ENCODE data around the gene AFAP1.

AFAP1 gene

DNA sequence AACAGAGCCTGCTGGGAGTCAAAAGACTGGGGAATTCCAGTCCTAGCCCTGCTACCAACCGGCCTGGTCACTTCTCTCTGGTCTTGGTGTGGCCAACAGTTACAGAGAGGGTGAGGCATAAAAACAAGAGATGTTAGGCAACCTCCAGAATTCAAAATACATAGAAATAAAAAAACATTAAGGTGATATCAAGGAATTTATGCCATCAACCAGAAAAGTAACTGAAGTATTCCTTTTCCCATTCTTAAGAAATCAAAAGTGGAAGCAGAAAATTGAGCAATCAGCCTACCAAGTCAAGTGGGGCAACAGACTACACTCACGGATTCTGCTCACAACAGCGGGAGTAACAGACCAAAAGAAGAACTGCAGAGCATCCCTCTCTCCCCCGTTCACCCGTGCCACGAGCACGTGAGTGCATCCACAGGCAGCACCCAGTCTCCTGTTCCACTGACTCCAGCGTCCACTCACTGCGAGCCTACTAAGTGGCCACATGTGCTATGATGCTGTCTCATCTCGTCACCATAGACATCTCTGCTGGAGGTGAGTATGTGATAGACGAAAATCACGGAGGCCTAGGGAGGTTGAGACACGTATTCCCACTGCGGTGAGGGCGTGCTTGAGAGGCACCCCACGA lies 29.3 kb downstream of the AFAP1 start:
- TF ChIP-seq ZFX (IDR thresholded peaks at IDR 0.05; ENCODE audit: borderline replicate concordance) = no peak
- TF ChIP-seq, protein P1, sequence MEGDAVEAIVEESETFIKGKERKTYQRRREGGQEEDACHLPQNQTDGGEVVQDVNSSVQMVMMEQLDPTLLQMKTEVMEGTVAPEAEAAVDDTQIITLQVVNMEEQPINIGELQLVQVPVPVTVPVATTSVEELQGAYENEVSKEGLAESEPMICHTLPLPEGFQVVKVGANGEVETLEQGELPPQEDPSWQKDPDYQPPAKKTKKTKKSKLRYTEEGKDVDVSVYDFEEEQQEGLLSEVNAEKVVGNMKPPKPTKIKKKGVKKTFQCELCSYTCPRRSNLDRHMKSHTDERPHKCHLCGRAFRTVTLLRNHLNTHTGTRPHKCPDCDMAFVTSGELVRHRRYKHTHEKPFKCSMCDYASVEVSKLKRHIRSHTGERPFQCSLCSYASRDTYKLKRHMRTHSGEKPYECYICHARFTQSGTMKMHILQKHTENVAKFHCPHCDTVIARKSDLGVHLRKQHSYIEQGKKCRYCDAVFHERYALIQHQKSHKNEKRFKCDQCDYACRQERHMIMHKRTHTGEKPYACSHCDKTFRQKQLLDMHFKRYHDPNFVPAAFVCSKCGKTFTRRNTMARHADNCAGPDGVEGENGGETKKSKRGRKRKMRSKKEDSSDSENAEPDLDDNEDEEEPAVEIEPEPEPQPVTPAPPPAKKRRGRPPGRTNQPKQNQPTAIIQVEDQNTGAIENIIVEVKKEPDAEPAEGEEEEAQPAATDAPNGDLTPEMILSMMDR (IDR thresholded peaks at IDR 0.05) = no peak
- no peak overlapping the region for H3K27ac ChIP-seq

DNA sequence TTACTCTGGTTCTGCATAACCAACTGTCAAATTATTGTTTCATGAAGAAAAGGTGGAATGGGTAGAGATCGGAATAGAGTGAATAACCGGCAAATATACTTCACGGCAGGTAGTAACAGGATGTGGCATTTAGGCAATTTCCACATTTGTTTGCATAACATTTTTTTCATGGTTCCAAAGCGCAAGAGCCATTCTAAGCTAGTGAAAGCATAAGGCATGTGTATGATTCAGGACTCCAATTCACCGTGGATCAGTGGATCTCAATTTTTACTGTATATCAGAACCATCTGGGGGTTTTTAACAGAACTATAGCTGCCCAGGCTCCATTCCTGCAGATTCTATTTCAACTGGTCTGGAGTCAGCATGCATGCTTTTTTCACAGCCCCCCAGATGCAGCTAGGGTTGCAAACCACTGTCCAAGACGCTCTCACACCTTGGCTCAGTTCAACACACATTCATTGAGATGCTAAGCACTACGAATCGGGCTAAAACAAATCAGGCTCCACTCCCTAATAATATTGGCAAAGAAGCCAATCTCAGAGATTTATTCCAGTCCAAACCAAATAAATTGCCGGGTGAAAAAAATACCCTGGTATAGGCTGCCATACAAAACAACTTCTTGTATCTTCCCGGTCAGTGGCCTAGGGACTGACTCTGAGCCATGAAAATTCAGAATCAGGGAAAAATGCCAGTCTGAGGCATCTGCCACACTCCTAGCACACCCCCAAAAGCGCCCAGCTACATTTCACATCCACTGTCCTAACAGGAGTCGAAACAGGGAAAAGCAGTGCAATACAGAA lies 30.0 kb downstream of the AFAP1 start:
- TF ChIP-seq, protein P1 (IDR thresholded peaks at IDR 0.05) = no peak
- TF ChIP-seq ZFX (IDR thresholded peaks at IDR 0.05; ENCODE audit: borderline replicate concordance) = no peak
- no peak overlapping the region for H3K27ac ChIP-seq

DNA sequence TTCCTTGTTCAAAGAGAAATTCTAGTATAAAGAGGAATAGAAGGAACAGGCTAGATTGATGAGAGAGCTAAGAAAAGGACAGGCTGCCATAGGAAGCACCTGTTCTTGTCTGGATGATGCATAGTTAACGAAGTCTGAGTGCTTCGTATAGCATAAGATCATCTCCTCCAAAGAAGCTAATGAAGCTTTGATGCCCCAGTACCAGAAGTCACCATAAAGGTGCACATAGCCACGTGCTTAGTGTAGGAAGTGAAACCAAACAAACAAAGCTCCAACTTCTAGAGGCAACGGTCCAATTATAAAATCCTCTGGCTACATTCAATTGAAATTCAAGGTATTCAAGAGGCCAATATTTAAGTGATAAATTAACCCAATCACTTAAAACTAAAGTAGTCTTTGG lies 31.0 kb downstream of the AFAP1 start:
- TF ChIP-seq, protein P1 (IDR thresholded peaks at IDR 0.05) = no peak
- no peak for TF ChIP-seq ZFX (IDR thresholded peaks at IDR 0.05; ENCODE audit: borderline replicate concordance)
- H3K27ac ChIP-seq = no peak overlapping the region

DNA sequence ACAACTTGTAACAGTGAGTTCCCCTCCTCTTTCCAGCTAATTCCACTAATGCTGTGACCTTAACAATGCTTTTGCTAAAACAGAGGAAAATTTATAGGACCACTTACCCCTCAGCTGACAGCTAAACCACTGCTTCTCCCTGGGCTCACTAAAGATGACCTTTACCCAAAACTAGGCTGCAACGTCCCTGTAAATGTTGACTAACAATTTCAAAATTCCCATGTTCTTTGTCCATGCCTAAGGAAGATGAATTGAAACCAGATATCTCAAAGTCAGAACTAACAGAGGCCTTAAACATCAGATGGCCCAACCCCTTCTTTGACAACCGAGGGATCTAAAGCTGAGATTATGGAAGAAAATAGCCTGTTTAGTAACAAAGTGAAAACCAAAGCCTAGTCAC lies 32.5 kb downstream of the AFAP1 start:
- no peak for TF ChIP-seq ZFX (IDR thresholded peaks at IDR 0.05; ENCODE audit: borderline replicate concordance)
- TF ChIP-seq, protein P1 (IDR thresholded peaks at IDR 0.05) = no peak
- H3K27ac ChIP-seq = no peak overlapping the region

DNA sequence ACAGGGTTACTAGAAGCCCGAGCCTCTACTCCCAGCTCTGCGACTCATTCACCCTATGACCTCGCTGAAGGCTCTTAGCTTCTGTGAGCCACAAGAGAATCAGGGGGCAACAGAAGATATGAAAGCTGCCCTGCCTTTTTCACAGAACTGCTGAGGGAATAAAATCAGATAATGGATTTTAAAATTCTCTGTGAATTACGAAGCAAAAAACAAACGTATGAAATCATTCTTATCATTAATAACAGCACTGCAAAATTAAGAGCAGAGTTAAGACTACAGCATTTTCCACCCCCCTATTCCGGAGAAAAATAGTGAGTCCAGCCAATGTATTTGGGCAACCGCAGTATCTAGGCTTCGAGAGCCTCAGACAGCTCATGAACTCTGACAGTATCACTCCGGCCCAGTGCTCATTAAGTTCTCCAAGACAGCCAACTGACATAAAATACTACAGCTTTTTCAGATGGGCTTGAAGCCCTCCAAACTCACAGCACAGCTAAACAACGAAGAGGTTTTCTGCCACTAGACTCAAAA lies 33.4 kb downstream of the AFAP1 start:
- H3K27ac ChIP-seq = no peak overlapping the region
- TF ChIP-seq, protein P1 (IDR thresholded peaks at IDR 0.05) = no peak
- TF ChIP-seq ZFX (IDR thresholded peaks at IDR 0.05; ENCODE audit: borderline replicate concordance) = no peak

DNA sequence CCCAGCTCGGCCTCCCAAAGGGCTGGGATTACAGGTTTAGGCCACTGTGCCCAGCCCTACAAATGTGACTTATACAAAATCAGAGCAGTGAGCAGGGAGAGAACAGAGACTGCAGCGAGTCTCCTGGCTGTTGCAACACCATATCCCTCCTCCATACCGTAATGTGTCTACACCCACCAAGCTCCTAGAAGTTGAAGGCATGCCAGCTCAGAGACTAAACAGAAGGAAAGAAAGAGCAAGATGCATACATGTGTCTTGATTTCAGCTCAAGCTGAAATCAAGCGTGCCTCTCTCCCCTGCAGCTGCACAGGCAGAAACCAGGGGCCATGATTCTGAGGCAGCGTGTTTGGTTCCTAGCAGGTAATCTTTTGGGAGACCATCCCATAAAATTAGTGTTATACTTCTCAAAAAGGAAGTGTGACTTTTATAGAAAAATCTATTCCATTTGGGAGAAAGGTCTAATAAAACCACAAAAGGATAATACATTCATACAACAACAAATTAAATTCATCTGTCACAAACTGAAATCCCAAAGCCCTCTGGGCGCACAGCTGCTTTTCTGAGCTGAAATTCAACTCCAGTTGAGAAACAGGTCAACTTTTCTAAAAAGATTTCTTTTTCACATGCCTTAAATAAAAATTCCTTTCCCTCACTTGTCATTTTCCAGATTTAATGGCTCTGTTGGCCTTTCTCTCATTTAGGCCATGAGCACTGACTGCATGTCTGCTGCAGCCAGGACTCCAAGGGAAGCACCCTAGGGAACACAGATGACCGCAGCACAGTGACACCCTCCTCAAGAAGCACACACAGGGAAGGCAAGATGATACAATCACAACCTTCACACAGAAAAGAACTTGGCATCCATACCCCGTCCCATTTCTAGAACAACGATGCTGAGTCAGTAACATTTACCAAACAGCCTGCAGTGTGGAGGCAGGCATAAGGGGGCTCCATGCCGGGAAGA lies 34.4 kb downstream of the AFAP1 start:
- no peak for TF ChIP-seq ZFX (IDR thresholded peaks at IDR 0.05; ENCODE audit: borderline replicate concordance)
- TF ChIP-seq, protein P1 (IDR thresholded peaks at IDR 0.05) = no peak
- no peak overlapping the region for H3K27ac ChIP-seq
